Measurements from ENCODE around the gene CPA5. TPM values are rescaled to one million over a fixed set of nuclear protein-coding genes. Genes with fewer than 3 reads are reported as not detected.

Gene CPA5, protein sequence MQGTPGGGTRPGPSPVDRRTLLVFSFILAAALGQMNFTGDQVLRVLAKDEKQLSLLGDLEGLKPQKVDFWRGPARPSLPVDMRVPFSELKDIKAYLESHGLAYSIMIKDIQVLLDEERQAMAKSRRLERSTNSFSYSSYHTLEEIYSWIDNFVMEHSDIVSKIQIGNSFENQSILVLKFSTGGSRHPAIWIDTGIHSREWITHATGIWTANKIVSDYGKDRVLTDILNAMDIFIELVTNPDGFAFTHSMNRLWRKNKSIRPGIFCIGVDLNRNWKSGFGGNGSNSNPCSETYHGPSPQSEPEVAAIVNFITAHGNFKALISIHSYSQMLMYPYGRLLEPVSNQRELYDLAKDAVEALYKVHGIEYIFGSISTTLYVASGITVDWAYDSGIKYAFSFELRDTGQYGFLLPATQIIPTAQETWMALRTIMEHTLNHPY
- 0.26 TPM for polyA plus RNA-seq (2013, experiment 1 of 2)
- 0.14 TPM for polyA plus RNA-seq (2013, experiment 2 of 2)

DNA sequence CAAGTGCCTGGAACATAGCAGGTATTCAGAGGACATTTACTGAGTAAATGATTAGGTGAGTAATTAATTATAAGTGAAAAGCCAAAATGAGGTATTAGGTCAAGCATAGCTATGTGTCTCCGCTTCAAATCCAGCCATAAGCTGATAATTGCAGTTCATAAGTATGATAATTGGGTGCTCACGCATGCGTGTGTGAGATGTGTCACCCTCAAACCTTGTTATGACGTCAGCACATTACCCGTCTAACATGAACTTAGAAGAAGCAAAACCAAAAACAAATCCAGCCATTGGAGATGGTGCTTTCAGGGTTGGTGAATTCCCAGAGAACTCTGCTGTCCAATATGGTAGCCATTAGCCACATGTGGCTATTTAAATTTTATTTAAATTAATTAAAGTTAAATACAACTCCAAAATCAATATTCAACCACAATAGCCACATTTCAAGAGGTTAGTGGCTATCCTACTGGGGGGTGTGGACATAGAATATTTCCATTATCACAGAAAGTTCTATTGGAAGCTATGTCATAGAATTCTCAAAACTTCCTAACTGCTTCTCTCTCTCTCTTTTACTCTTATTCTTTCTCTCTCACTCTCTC is at the start of gene CPA5:
Gene CPA5, plus strand, starts transcription at position 546 of the 596 bp plus-strand sequence. CDS start 1,670 bp downstream, outside the sequence.
- no peak within 1 kb of the TSS for H3K27ac ChIP-seq (ENCODE audit: low read length, poor library complexity, severe bottlenecking)
- no peak within 1 kb of the TSS for H2BK15ac ChIP-seq (ENCODE audit: low read depth, poor library complexity, severe bottlenecking)
- no peak within 1 kb of the TSS for H2AFZ ChIP-seq (ENCODE audit: low read depth, low read length)
- H3K27me3 ChIP-seq (ENCODE audit: control insufficient read depth in 1 of 2, insufficient read depth in 1 of 2, low read length in 2 of 2) = no peaks in the 10 kb centered on the region
- H3K14ac ChIP-seq (ENCODE audit: low read length in 2 of 2) = no peak within 1 kb of the TSS
- peak within 1 kb of the TSS; percentile 2 for H3K9ac ChIP-seq (ENCODE audit: low read length)
- no peak for DNase-seq
- no peak within 1 kb of the TSS for H2BK120ac ChIP-seq (ENCODE audit: low read depth, low read length)
- H3K9me3 ChIP-seq (ENCODE audit: control insufficient read depth, low read length) = no peaks in the 10 kb centered on the region
- WGBS = 91% methylated on average over 4 of the region's 5 CpGs
- no peak within 1 kb of the TSS for H3K4me2 ChIP-seq (ENCODE audit: low read length, poor library complexity, severe bottlenecking)
- peak within 1 kb of the TSS in 1 of 2 experiments; percentile 62 for H3K4me3 ChIP-seq (ENCODE audit: insufficient read depth in 1 of 2, low read depth in 1 of 2, low read length in 2 of 2)
- peak within 1 kb of the TSS in 1 of 2 experiments; percentile 15 for H2BK12ac ChIP-seq (ENCODE audit: low read length in 2 of 2)
- peak within 1 kb of the TSS in 1 of 2 experiments; percentile 40 for H3K23ac ChIP-seq (ENCODE audit: low read length in 2 of 2)
- H3K36me3 ChIP-seq (ENCODE audit: control insufficient read depth in 1 of 2, insufficient read depth in 2 of 2, low read depth in 1 of 2, low read length in 2 of 2) = no peaks in the 10 kb centered on the region
- no peak within 1 kb of the TSS for H3K18ac ChIP-seq (ENCODE audit: low read depth in 1 of 2, low read length in 2 of 2)
- H3K4ac ChIP-seq (ENCODE audit: low read depth in 1 of 2, low read length in 2 of 2) = no peak within 1 kb of the TSS
- peak within 1 kb of the TSS; percentile 37 for H4K91ac ChIP-seq (ENCODE audit: low read length)
- H2BK5ac ChIP-seq (ENCODE audit: low read depth, low read length, poor library complexity, severe bottlenecking) = no peak within 1 kb of the TSS
- H3K4me1 ChIP-seq (ENCODE audit: control insufficient read depth, insufficient read depth, low read depth, low read length) = peaks cover 7% of the 10 kb centered on the region
- H4K8ac ChIP-seq (ENCODE audit: low read length) = no peak within 1 kb of the TSS
- H3K79me1 ChIP-seq (replicated peaks; ENCODE audit: low read length, poor library complexity, severe bottlenecking) = no peaks in the 10 kb centered on the region
- H2AK5ac ChIP-seq (ENCODE audit: low read length, severe bottlenecking) = peak within 1 kb of the TSS; percentile 71

DNA sequence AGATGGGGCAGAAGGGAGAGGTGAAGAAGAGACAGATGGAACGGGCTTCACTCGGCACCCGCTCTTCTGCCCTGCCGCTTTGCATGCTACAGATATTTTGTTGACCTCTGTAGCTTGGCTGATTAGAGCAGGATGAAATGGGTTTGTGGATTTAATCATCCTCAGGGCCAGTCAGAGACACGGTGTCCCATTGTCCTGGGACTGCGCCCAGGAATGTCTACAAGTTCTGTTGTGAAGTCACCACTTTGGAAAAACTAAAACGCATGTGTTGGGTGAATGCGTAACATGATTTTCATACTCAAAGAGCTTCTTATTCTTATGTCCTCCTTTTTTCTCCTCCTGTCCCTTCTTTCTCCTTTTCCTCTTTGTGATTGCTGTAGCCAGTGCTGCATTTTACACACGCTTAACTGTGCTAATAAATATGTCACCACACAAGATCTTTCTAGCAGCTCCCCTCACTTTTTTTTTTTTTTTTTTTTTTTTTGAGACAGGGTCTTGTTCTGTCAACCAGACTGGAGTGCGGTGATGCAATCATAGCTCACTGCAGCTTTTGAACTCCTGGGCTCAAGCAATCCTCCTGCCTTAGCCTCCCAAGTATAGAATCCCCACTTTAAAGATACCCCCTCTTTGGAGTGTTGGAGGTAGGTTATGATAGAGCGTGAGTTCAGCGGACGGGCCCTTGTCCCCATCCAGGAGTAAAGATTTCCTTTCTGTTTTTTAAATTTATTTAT is 48.2 kb upstream of the CPA5 start:
- Histone ChIP-seq H4K91ac (ENCODE audit: low read length) (no peak overlapping the region), H3K36me3 (ENCODE audit: control insufficient read depth in 1 of 2, insufficient read depth in 2 of 2, low read depth in 1 of 2, low read length in 2 of 2) (peaks cover 0 to 30% of the 10 kb centered on the region in 2 experiments), H3K4me3 (ENCODE audit: insufficient read depth in 1 of 2, low read depth in 1 of 2, low read length in 2 of 2) (no peak overlapping the region), H2BK12ac (ENCODE audit: low read length in 2 of 2) (no peak overlapping the region), H3K18ac (ENCODE audit: low read depth in 1 of 2, low read length in 2 of 2) (no peak overlapping the region), H4K8ac (ENCODE audit: low read length) (no peak overlapping the region), H3K14ac (ENCODE audit: low read length in 2 of 2) (no peak overlapping the region), H3K9me3 (ENCODE audit: control insufficient read depth, low read length) (no peaks in the 10 kb centered on the region), H3K4ac (ENCODE audit: low read depth in 1 of 2, low read length in 2 of 2) (no peak overlapping the region), H3K27ac (ENCODE audit: low read length, poor library complexity, severe bottlenecking) (no peak overlapping the region), H3K27me3 (ENCODE audit: control insufficient read depth in 1 of 2, insufficient read depth in 1 of 2, low read length in 2 of 2) (no peaks in the 10 kb centered on the region), H3K9ac (ENCODE audit: low read length) (no peak overlapping the region), H2BK120ac (ENCODE audit: low read depth, low read length) (no peak overlapping the region), H2BK15ac (ENCODE audit: low read depth, poor library complexity, severe bottlenecking) (no peak overlapping the region), H3K79me1 (replicated peaks; ENCODE audit: low read length, poor library complexity, severe bottlenecking) (peaks cover 25% of the 10 kb centered on the region), H2AK5ac (ENCODE audit: low read length, severe bottlenecking) (peak overlapping the region; percentile 64), H3K23ac (ENCODE audit: low read length in 2 of 2) (no peak overlapping the region), H3K4me2 (ENCODE audit: low read length, poor library complexity, severe bottlenecking) (no peak overlapping the region), H2BK5ac (ENCODE audit: low read depth, low read length, poor library complexity, severe bottlenecking) (no peak overlapping the region), H2AFZ (ENCODE audit: low read depth, low read length) (no peak overlapping the region), H3K4me1 (ENCODE audit: control insufficient read depth, insufficient read depth, low read depth, low read length) (peaks cover 12% of the 10 kb centered on the region)
- no peak for DNase-seq
- 98% methylated on average over 9 of the region's 13 CpGs for WGBS

DNA sequence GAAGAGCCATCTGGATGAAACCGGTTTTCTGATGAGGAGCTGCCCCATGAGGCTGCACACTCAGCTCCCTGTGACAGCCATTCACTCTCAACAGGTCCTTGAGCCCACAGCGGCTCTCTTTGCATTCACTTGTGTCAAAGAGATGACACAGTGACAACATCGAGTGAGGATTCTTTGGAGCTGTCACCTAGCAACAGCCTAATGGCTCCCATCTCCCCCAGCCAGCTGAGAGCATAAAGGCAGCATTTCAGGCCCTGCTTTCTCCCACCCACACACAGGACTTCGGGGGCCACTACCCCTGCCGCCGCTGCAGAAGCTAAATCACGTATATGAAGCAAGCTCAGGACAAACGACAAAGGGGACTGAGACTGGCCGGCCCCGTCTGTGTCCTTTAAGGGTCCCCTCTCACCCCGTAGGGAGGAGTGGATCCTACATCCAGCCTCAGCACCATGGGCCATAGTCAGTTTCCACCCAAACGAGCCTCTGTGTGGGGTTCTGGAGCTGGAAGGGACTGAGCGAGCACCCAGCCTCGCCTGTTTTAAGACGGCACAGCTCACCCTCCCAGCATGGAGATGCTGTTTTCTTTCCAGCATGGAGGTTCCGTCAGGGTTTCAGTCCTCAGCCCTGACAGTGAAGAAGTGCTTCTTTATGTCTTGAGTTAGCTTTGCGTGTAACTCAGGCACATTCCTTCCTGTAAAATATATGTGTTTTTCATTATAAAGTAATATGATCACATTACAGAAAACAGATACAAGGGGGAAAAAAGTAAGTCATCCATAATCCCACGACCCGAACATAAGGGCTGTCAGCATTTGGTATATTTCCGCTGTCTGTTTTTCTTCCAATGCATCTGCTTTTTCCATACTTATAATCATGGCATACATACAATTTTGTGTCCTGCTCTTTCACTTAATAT is 46.7 kb upstream of the CPA5 start:
- Histone ChIP-seq H3K9me3 (ENCODE audit: control insufficient read depth, low read length) (no peaks in the 10 kb centered on the region), H2BK15ac (ENCODE audit: low read depth, poor library complexity, severe bottlenecking) (no peak overlapping the region), H3K14ac (ENCODE audit: low read length in 2 of 2) (no peak overlapping the region), H3K9ac (ENCODE audit: low read length) (no peak overlapping the region), H4K8ac (ENCODE audit: low read length) (peak overlapping the region; percentile 30), H3K27ac (ENCODE audit: low read length, poor library complexity, severe bottlenecking) (no peak overlapping the region), H2BK5ac (ENCODE audit: low read depth, low read length, poor library complexity, severe bottlenecking) (peak overlapping the region; percentile 20), H3K4me3 (ENCODE audit: insufficient read depth in 1 of 2, low read depth in 1 of 2, low read length in 2 of 2) (no peak overlapping the region), H4K91ac (ENCODE audit: low read length) (peak overlapping the region; percentile 2), H3K23ac (ENCODE audit: low read length in 2 of 2) (no peak overlapping the region), H3K4ac (ENCODE audit: low read depth in 1 of 2, low read length in 2 of 2) (no peak overlapping the region), H3K36me3 (ENCODE audit: control insufficient read depth in 1 of 2, insufficient read depth in 2 of 2, low read depth in 1 of 2, low read length in 2 of 2) (peaks cover 0 to 40% of the 10 kb centered on the region in 2 experiments), H2AFZ (ENCODE audit: low read depth, low read length) (no peak overlapping the region), H2BK120ac (ENCODE audit: low read depth, low read length) (no peak overlapping the region), H3K18ac (ENCODE audit: low read depth in 1 of 2, low read length in 2 of 2) (no peak overlapping the region), H2AK5ac (ENCODE audit: low read length, severe bottlenecking) (peak overlapping the region; percentile 41), H3K4me2 (ENCODE audit: low read length, poor library complexity, severe bottlenecking) (no peak overlapping the region), H2BK12ac (ENCODE audit: low read length in 2 of 2) (peak overlapping the region in 1 of 2 experiments; percentile 24), H3K27me3 (ENCODE audit: control insufficient read depth in 1 of 2, insufficient read depth in 1 of 2, low read length in 2 of 2) (no peaks in the 10 kb centered on the region), H3K4me1 (ENCODE audit: control insufficient read depth, insufficient read depth, low read depth, low read length) (peaks cover 12% of the 10 kb centered on the region), H3K79me1 (replicated peaks; ENCODE audit: low read length, poor library complexity, severe bottlenecking) (peaks cover 27% of the 10 kb centered on the region)
- 94% methylated on average over 19 of the region's 20 CpGs for WGBS
- DNase-seq = no peak
